Keratinocyte (primary cell): ENCODE results near the gene SNAPC4. TPM values are rescaled to one million over a fixed set of nuclear protein-coding genes. Genes with fewer than 3 reads are reported as not detected.

Experiments used
- DNase-seq: peaks from one replicate; pipeline ENCODE4 v3.0.0-alpha.2; 2011; ENCODE audit warnings: low read depth, missing footprints, low spot score
- FAIRE-seq: peaks from 2 replicates; lab custom pipeline; 2011; peaks lifted over from hg19 to GRCh38; lab: Jason Lieb, UNC
- H2AFZ ChIP-seq: 2 replicates; pipeline ENCODE4 v1.6.0; 2012; ENCODE audit warnings: low read length, control low read depth, inconsistent platforms; ENCODE audit not compliant: control insufficient read depth
- H3K27ac ChIP-seq: 2 replicates; pipeline ENCODE4 v1.5.1; 2011; ENCODE audit warnings: low read length; ENCODE audit not compliant: control insufficient read depth, insufficient read depth
- H3K27me3 ChIP-seq: 3 replicates; pipeline ENCODE4 v1.6.0; 2011; ENCODE audit warnings: low read length; ENCODE audit not compliant: control insufficient read depth, insufficient read depth; ENCODE audit errors: extremely low read depth
- H3K36me3 ChIP-seq, 2 experiments: 2 replicates in 1 of 2; 3 replicates in 1 of 2; pipeline ENCODE4 v1.5.1; 2011; ENCODE audit warnings: low read length in 2 of 2, mild to moderate bottlenecking in 1 of 2; ENCODE audit not compliant: control insufficient read depth in 2 of 2, insufficient read depth in 2 of 2; ENCODE audit errors: extremely low read depth in 1 of 2
- H3K4me1 ChIP-seq: 3 replicates; pipeline ENCODE4 v1.5.1; 2011; ENCODE audit warnings: low read length; ENCODE audit not compliant: control insufficient read depth, insufficient read depth; ENCODE audit errors: extremely low read depth
- H3K4me2 ChIP-seq: 3 replicates; pipeline ENCODE4 v1.6.0; 2011; ENCODE audit warnings: low read depth, low read length; ENCODE audit not compliant: control insufficient read depth, insufficient read depth; ENCODE audit errors: extremely low read depth
- H3K4me3 ChIP-seq, 3 experiments: fragments of 200-600 bp in 1 of 3; sonication (generic) in 1 of 3; 2 replicates in 2 of 3; 3 replicates in 1 of 3; pipeline ENCODE4 v1.5.1; 2011 to 2016; ENCODE audit warnings: low read length in 3 of 3, mild to moderate bottlenecking in 3 of 3, control low read depth in 2 of 3, inconsistent platforms in 1 of 3, low read depth in 1 of 3, mixed read lengths in 1 of 3, mixed run types in 1 of 3, moderate library complexity in 1 of 3; ENCODE audit not compliant: control insufficient read depth in 2 of 3, insufficient read depth in 2 of 3; ENCODE audit errors: extremely low read depth in 1 of 3
- H3K79me2 ChIP-seq: 2 replicates; pipeline ENCODE4 v1.6.0; 2012; ENCODE audit warnings: low read length; ENCODE audit not compliant: control insufficient read depth, insufficient read depth
- H3K9ac ChIP-seq: 3 replicates; pipeline ENCODE4 v1.6.0; 2011; ENCODE audit warnings: low read length; ENCODE audit not compliant: control insufficient read depth, insufficient read depth; ENCODE audit errors: extremely low read depth
- H3K9me1 ChIP-seq: 3 replicates; pipeline ENCODE4 v1.6.0; 2011; ENCODE audit warnings: low read length; ENCODE audit not compliant: control insufficient read depth, insufficient read depth; ENCODE audit errors: extremely low read depth
- H3K9me3 ChIP-seq: 2 replicates; pipeline ENCODE4 v1.5.1; 2012; ENCODE audit warnings: low read depth, low read length; ENCODE audit not compliant: control insufficient read depth
- H4K20me1 ChIP-seq: 3 replicates; pipeline ENCODE4 v1.6.0; 2011; ENCODE audit warnings: low read length; ENCODE audit not compliant: control insufficient read depth, insufficient read depth; ENCODE audit errors: extremely low read depth
- CTCF ChIP-seq, 3 experiments: IDR thresholded peaks in 1 of 3; conservative IDR thresholded peaks in 1 of 3; optimal IDR thresholded peaks in 1 of 3; 2 replicates in 2 of 3; 3 replicates in 1 of 3; pipeline versions ENCODE3 to v1.5.1; 2011; ENCODE audit warnings: low read length in 3 of 3, mild to moderate bottlenecking in 3 of 3, moderate library complexity in 2 of 3, control low read depth in 1 of 3, inconsistent platforms in 1 of 3; ENCODE audit not compliant: insufficient read depth in 2 of 3; ENCODE audit errors: extremely low read depth in 1 of 3
- EZH2 ChIP-seq: IDR thresholded peaks from one replicate; pipeline ENCODE4 v1.6.1; 2012; ENCODE audit warnings: inconsistent platforms, mild to moderate bottlenecking, low read length, moderate library complexity
- dilution Hi-C: fragments of 300-500 bp; cut with MboI; formaldehyde crosslinking; loops from one replicate; pipeline ENCODE4 v1.7.0; 2020; ENCODE audit warnings: low sequenced_read_pairs; ENCODE audit not compliant: extremely low pct_ligation_motif_present
- polyA plus RNA-seq, 5 experiments: library from polyadenylated mRNA; depleted of rRNA in 3 of 5; stranded (reverse) in 3 of 5; stranded (forward) in 1 of 5; unstranded in 1 of 5; fragments of >200 nt; gene quantifications; 1 replicate in 1 of 5; 2 replicates in 3 of 5; 3 replicates in 1 of 5; pipeline versions ENCODE4 v1.2.1 to v1.2.3, GENCODE V29; 2011 to 2012; ENCODE audit warnings: missing spikeins in 2 of 5, low read depth in 1 of 5, low replicate concordance in 1 of 5

SNAPC4 gene
- polyA plus RNA-seq, 1 donor (not counting 4 experiments of a cell fraction or from before 2014, with no cell fraction given) = 3.6 TPM

DNA sequence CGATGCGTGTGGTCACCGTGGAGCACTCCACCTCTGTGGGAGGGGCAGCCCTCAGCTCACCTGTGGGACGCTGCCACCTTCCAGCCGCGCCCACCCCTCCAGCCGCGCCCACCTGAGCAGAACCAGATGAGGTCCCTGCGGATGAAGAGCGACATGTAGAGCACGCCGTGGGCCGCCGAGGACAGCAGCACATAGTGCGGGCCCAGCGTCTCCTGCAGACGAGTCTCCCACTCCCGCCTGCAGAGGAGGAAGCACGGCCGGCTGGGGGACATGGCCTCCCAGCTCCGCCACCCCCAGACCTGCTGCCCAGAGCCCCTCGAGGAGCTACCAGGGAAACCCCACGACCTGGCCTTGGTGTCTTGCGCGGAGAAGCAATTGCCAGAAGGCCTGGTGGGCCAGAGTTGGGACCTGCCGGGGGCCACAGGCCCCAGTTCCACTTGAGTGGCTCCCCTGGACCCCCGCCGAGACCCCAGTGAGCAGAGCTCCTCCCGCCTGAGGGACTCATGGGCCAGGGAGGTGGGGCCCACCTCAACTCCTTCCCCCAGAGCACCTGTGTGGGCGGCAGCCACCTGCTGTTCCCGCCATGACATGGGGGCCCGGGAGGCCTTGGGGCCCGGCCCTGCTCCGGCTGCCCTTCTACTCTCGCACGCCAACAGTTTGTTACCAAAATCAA lies 33.2 kb upstream of the SNAPC4 start:
- dilution Hi-C loops = no loop called here

GRCh38 chr9:136432591-136432990 lies 32.6 kb upstream of the SNAPC4 start:
- Histone ChIP-seq H3K27ac (no peak overlapping the region), H3K27me3 (no peaks in the 10 kb centered on the region), H4K20me1 (peaks cover 8% of the 10 kb centered on the region), H3K36me3 (peaks cover 7 to 25% of the 10 kb centered on the region in 2 experiments), H3K4me2 (no peak overlapping the region), H3K9me1 (peaks cover 2% of the 10 kb centered on the region), H3K4me1 (peaks cover 6% of the 10 kb centered on the region), H3K9ac (no peak overlapping the region), H3K9me3 (no peaks in the 10 kb centered on the region), H2AFZ (no peak overlapping the region), H3K79me2 (peaks cover 41% of the 10 kb centered on the region), H3K4me3 (no peak overlapping the region)
- FAIRE-seq = no peak
- DNase-seq = no peak
- TF ChIP-seq EZH2 = no peak
- TF ChIP-seq CTCF (optimal IDR thresholded peaks at IDR 0.05 in 1 of 3, IDR thresholded peaks at IDR 0.05 in 1 of 3, conservative IDR thresholded peaks at IDR 0.05 in 1 of 3; ENCODE audit: extremely low read depth in 1 of 3, insufficient read depth in 2 of 3, low read length in 3 of 3) = no peak
- dilution Hi-C loops = no loop called here

More for the DNA sequence above, 33.2 kb upstream of the SNAPC4 start:
- Histone ChIP-seq H4K20me1 (peaks cover 8% of the 10 kb centered on the region), H3K9ac (no peak overlapping the region), H3K4me2 (no peak overlapping the region), H2AFZ (no peak overlapping the region), H3K9me1 (peaks cover 2% of the 10 kb centered on the region), H3K27ac (no peak overlapping the region), H3K27me3 (no peaks in the 10 kb centered on the region), H3K4me3 (no peak overlapping the region), H3K36me3 (peaks cover 7 to 25% of the 10 kb centered on the region in 2 experiments), H3K9me3 (no peaks in the 10 kb centered on the region), H3K79me2 (peaks cover 47% of the 10 kb centered on the region), H3K4me1 (peaks cover 12% of the 10 kb centered on the region)
- no peak for TF ChIP-seq CTCF (optimal IDR thresholded peaks at IDR 0.05 in 1 of 3, IDR thresholded peaks at IDR 0.05 in 1 of 3, conservative IDR thresholded peaks at IDR 0.05 in 1 of 3; ENCODE audit: extremely low read depth in 1 of 3, insufficient read depth in 2 of 3, low read length in 3 of 3)
- no peak for TF ChIP-seq EZH2
- FAIRE-seq (no peak), DNase-seq (no peak)
